Measurements from ENCODE around the gene SSR1.

DNA sequence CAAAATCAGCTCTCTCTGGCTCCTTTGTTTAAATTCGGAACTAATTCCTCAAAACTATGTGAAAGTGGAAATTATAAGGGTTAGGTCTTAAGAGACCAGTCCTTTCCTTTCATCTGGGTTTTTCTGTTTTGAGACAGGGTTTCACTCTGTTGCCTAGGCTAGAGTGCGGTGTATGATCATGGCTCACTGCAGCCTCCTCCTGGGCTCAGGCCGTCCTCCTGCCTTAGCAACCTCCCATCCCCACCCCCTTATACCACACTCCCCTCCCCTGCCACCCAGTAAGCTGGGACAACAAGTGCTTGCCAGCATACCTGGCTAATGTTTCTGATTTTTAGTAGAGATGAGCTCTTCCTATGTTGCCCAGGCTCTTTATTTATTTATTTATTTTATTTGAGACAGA lies 12.8 kb upstream of the SSR1 start:
- TF ChIP-seq, protein P1, sequence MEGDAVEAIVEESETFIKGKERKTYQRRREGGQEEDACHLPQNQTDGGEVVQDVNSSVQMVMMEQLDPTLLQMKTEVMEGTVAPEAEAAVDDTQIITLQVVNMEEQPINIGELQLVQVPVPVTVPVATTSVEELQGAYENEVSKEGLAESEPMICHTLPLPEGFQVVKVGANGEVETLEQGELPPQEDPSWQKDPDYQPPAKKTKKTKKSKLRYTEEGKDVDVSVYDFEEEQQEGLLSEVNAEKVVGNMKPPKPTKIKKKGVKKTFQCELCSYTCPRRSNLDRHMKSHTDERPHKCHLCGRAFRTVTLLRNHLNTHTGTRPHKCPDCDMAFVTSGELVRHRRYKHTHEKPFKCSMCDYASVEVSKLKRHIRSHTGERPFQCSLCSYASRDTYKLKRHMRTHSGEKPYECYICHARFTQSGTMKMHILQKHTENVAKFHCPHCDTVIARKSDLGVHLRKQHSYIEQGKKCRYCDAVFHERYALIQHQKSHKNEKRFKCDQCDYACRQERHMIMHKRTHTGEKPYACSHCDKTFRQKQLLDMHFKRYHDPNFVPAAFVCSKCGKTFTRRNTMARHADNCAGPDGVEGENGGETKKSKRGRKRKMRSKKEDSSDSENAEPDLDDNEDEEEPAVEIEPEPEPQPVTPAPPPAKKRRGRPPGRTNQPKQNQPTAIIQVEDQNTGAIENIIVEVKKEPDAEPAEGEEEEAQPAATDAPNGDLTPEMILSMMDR (conservative IDR thresholded peaks at IDR 0.05; ENCODE audit: low read length) = no peak
- TF ChIP-seq EZH2phosphoT487 (IDR thresholded peaks at IDR 0.05; ENCODE audit: borderline replicate concordance) = no peak

Measured in Loucy (cell line).